SU-DHL-6 (cell line): Measurements from ENCODE around the gene TESMIN.

Experiments used
- H2AFZ ChIP-seq: fragments of 200-600 bp; sonication (generic); 2 replicates; pipeline ENCODE4 v1.6.1; 2014; ENCODE audit warnings: low read depth, mild to moderate bottlenecking, moderate library complexity, mixed read lengths, antibody characterized with exemption, low read length; ENCODE audit not compliant: severe bottlenecking
- H3F3A ChIP-seq: fragments of 200-600 bp; shearing (Covaris generic); 2 replicates; pipeline ENCODE4 v1.6.0; 2016; ENCODE audit warnings: antibody characterized with exemption, mild to moderate bottlenecking; ENCODE audit not compliant: insufficient read depth
- H3K27ac ChIP-seq: fragments of 200-600 bp; sonication (generic); 2 replicates; pipeline ENCODE4 v1.5.1; 2016; ENCODE audit warnings: low read depth, mild to moderate bottlenecking, low read length, moderate library complexity, mixed read lengths
- H3K27me3 ChIP-seq: fragments of 200-600 bp; sonication (generic), shearing (Covaris generic); 2 replicates; pipeline ENCODE4 v1.6.0; 2014; ENCODE audit warnings: mild to moderate bottlenecking, low read length
- H3K36me3 ChIP-seq: fragments of 200-600 bp; sonication (generic); 2 replicates; pipeline ENCODE4 v1.6.1; 2014; ENCODE audit warnings: mild to moderate bottlenecking, low read length, mixed read lengths
- H3K4me2 ChIP-seq: fragments of 300-600, 200-600 bp; shearing (Covaris generic), sonication (generic); 2 replicates; pipeline ENCODE4 v1.6.0; 2014; ENCODE audit warnings: low read length, low read depth, mild to moderate bottlenecking; ENCODE audit not compliant: poor library complexity, severe bottlenecking
- H3K4me3 ChIP-seq: fragments of 200-600 bp; sonication (generic); 2 replicates; pipeline ENCODE4 v1.5.1; 2014; ENCODE audit warnings: antibody characterized with exemption, low read length, mild to moderate bottlenecking, mixed read lengths; ENCODE audit not compliant: insufficient read depth, poor library complexity, severe bottlenecking
- H3K79me2 ChIP-seq: fragments of 200-600 bp; sonication (generic); 2 replicates; pipeline ENCODE4 v1.6.1; 2014; ENCODE audit warnings: mild to moderate bottlenecking, low read length, moderate library complexity; ENCODE audit not compliant: insufficient read depth
- H3K9ac ChIP-seq: fragments of 200-600 bp; sonication (generic); 2 replicates; pipeline ENCODE4 v1.7.0; 2014; ENCODE audit warnings: mild to moderate bottlenecking, low read length
- H3K9me2 ChIP-seq: fragments of 200-600 bp; sonication (generic); replicated peaks from 2 replicates; pipeline ENCODE4 v1.6.1; 2014; ENCODE audit warnings: low read length; ENCODE audit not compliant: insufficient read depth
- H3K9me3 ChIP-seq: fragments of 200-600 bp; sonication (generic); 2 replicates; pipeline ENCODE4 v1.6.1; 2014; ENCODE audit warnings: low read length, mixed read lengths; ENCODE audit not compliant: insufficient read depth
- H4K20me1 ChIP-seq: fragments of 200-600 bp; sonication (generic); 2 replicates; pipeline ENCODE4 v1.6.1; 2014; ENCODE audit warnings: low read depth, mild to moderate bottlenecking, antibody characterized with exemption, low read length, moderate library complexity, mixed read lengths
- EZH2phosphoT487 ChIP-seq: fragments of 200-600 bp; sonication (generic), shearing (Covaris generic); conservative IDR thresholded peaks from 2 replicates; pipeline ENCODE4 v1.6.1; 2018; ENCODE audit warnings: mild to moderate bottlenecking, antibody characterized with exemption, low read length, moderate library complexity, mixed read lengths
- TF ChIP-seq, protein P1 (sequence below): fragments of 200-600 bp; sonication (generic); IDR thresholded peaks from one replicate; pipeline ENCODE4 v1.5.1; 2017; ENCODE audit warnings: antibody characterized with exemption, mild to moderate bottlenecking, low read length, moderate library complexity; ENCODE audit not compliant: insufficient read depth, poor library complexity, severe bottlenecking

TESMIN gene

DNA sequence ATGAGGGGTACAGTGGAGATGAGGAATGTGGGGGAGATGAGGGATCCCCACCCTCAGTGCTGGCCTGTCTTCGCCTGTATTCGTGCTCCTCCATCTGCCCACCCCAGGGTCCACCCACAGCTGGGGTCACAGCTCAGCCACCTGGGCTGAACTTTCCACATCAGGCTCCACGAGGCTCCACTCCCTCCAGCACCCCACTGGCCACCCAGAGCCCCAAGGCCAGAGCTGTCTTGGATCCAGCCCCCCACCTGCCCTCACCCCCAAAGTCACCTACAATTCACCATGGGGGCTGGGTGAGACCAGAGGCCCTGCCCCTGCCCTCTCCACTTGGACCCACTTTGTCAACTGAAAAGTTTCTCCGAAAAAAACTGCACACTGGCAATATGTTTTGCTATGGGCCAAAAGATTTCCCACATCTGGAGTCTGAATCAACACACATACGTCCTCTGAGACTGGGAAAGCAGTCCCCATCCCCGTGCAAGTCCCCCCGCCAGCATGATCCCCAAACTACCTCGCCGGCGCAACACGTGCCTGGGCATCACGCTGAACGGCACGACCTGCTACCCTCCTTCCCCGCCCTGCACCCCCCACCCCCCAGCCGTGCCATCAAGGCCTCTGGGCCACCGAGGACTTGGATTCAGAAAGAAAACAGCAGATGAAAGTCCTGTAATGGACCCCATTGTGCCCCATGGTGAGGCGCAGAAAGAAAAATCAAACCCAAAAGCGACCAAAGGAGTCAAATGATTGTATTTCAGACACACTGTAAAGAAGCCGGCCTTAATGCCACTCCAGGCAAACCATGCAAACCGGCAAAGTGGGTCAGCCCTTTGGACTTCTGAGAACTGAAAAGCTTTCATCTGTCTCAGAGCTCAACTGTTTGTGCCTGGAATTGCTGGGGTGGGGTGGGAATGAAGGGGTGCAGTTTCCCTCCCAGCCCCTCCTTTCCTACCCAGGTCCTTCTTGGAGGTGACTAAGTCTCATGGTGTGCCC, 83.5 kb downstream of the TESMIN start:
- no peaks in the 10 kb centered on the region for H3K9me3 ChIP-seq
- no peaks in the 10 kb centered on the region for H3K36me3 ChIP-seq
- no peak for TF ChIP-seq EZH2phosphoT487
- TF ChIP-seq, protein P1, sequence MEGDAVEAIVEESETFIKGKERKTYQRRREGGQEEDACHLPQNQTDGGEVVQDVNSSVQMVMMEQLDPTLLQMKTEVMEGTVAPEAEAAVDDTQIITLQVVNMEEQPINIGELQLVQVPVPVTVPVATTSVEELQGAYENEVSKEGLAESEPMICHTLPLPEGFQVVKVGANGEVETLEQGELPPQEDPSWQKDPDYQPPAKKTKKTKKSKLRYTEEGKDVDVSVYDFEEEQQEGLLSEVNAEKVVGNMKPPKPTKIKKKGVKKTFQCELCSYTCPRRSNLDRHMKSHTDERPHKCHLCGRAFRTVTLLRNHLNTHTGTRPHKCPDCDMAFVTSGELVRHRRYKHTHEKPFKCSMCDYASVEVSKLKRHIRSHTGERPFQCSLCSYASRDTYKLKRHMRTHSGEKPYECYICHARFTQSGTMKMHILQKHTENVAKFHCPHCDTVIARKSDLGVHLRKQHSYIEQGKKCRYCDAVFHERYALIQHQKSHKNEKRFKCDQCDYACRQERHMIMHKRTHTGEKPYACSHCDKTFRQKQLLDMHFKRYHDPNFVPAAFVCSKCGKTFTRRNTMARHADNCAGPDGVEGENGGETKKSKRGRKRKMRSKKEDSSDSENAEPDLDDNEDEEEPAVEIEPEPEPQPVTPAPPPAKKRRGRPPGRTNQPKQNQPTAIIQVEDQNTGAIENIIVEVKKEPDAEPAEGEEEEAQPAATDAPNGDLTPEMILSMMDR: no peak
- no peaks in the 10 kb centered on the region for H3F3A ChIP-seq
- H3K27ac ChIP-seq: no peak overlapping the region
- no peak overlapping the region for H2AFZ ChIP-seq
- H3K9ac ChIP-seq: no peak overlapping the region
- H3K9me2 ChIP-seq: no peaks in the 10 kb centered on the region
- H3K27me3 ChIP-seq: no peaks in the 10 kb centered on the region
- no peaks in the 10 kb centered on the region for H4K20me1 ChIP-seq
- H3K4me3 ChIP-seq: no peak overlapping the region
- H3K4me2 ChIP-seq: no peak overlapping the region
- no peaks in the 10 kb centered on the region for H3K79me2 ChIP-seq

DNA sequence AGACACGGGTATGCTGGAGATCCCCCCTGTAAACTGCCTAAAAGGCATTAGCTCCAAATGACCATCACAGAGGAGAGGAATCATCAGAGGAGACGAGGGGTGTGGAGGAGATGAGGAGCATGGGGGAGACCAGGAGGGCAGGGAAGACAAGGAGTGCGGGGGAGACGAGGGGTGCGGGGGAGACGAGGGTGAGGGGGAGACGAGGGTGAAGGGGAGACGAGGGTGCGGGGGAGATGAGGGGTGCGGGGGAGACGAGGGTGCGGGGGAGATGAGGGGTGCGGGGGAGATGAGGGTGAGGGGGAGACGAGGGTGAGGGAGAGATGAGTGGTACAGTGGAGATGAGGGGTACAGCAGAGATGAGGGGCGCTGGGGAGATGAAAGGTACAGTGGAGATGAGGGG, 84.5 kb downstream of the TESMIN start:
- Histone ChIP-seq H4K20me1 (no peaks in the 10 kb centered on the region), H3K4me3 (no peak overlapping the region), H3K36me3 (no peaks in the 10 kb centered on the region), H3K27ac (no peak overlapping the region), H3K4me2 (no peak overlapping the region), H3K9me2 (no peaks in the 10 kb centered on the region), H3K27me3 (no peaks in the 10 kb centered on the region), H3K79me2 (no peaks in the 10 kb centered on the region), H2AFZ (no peak overlapping the region), H3F3A (no peaks in the 10 kb centered on the region), H3K9me3 (no peaks in the 10 kb centered on the region), H3K9ac (no peak overlapping the region)
- no peak for TF ChIP-seq EZH2phosphoT487
- TF ChIP-seq, protein P1: no peak

DNA sequence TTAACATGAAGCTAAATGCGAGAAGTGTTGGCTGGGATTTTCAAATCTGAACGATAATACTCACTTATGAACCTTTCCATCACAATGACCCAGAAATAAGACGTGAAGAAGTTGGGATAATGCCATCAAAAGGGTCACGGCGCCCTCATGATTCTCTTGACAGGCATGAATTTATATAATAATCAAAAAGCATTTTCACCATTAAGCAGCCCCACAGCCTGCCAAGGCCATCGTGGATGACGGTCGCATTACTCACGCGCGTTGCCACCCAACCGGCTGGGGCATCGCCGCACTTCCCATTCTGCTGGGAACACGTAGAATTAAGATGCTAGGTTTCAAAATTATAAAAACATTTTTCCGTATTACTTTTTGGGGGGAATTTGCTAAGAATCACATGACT, 85.9 kb downstream of the TESMIN start:
- H2AFZ ChIP-seq: no peak overlapping the region
- H3K4me2 ChIP-seq: no peak overlapping the region
- no peaks in the 10 kb centered on the region for H3K9me2 ChIP-seq
- H3K27ac ChIP-seq: no peak overlapping the region
- no peaks in the 10 kb centered on the region for H3K9me3 ChIP-seq
- H4K20me1 ChIP-seq: no peaks in the 10 kb centered on the region
- H3K36me3 ChIP-seq: no peaks in the 10 kb centered on the region
- H3F3A ChIP-seq: no peaks in the 10 kb centered on the region
- H3K9ac ChIP-seq: no peak overlapping the region
- no peak overlapping the region for H3K4me3 ChIP-seq
- no peak for TF ChIP-seq EZH2phosphoT487
- TF ChIP-seq, protein P1: no peak
- no peaks in the 10 kb centered on the region for H3K27me3 ChIP-seq
- no peaks in the 10 kb centered on the region for H3K79me2 ChIP-seq
